ENCODE data around the gene AADACL3.
"Not testable (repeated sequence)": the region's sequence is repeated elsewhere in the genome, so short reads cannot be mapped to it uniquely, and the experiment has no call there.

Gene AADACL3

GRCh38 chr1:12706061-12706460, 9.8 kb upstream of the AADACL3 start:
- no peak for TF ChIP-seq CTCF (IDR thresholded peaks at IDR 0.05; ENCODE audit: control extremely low read depth, extremely low read depth, low read depth, missing control alignments)
- DNase-seq (ENCODE audit: extremely low spot score), result no peak
- ChIA-PET CTCF (no interaction called here), POLR2A (no interaction called here)

GRCh38 chr1:12708396-12709090, 7.4 kb upstream of the AADACL3 start:
- ChIA-PET CTCF (no interaction called here), POLR2A (no interaction called here)
- TF ChIP-seq CTCF (IDR thresholded peaks at IDR 0.05; ENCODE audit: control extremely low read depth, extremely low read depth, low read depth, missing control alignments), result no peak
- no peak for DNase-seq (ENCODE audit: extremely low spot score)

GRCh38 chr1:12709091-12709491, 6.8 kb upstream of the AADACL3 start:
- no peak for DNase-seq (ENCODE audit: extremely low spot score)
- ChIA-PET CTCF (no interaction called here), POLR2A (no interaction called here)
- TF ChIP-seq CTCF (IDR thresholded peaks at IDR 0.05; ENCODE audit: control extremely low read depth, extremely low read depth, low read depth, missing control alignments), result no peak

DNA sequence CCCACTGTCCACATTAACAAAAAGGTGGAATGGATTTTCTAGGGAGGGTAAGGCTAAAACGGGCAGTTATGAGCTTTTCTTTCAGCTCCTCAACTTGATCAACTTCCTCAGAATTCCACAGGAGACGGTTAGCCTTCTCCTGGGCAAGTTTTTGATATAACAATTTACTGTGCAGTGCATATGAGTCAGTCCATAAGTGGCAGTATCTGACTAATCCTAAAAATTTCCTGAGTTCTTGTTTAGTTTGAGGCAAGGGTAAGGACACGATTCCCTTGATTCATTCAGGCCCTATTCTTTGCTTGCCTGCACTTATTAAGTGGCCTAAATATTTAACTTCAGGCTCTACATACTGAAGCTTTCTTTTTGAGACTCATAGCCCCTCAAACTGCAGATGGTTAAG, 6.2 kb upstream of the AADACL3 start:
- ChIA-PET CTCF (no interaction called here), POLR2A (no interaction called here)
- TF ChIP-seq CTCF (IDR thresholded peaks at IDR 0.05; ENCODE audit: control extremely low read depth, extremely low read depth, low read depth, missing control alignments), result no peak
- no peak for DNase-seq (ENCODE audit: extremely low spot score)

GRCh38 chr1:12711536-12711935, 4.4 kb upstream of the AADACL3 start:
- CTCF ChIA-PET, result no interaction called here
- DNase-seq (ENCODE audit: extremely low spot score), result no peak
- no peak for TF ChIP-seq CTCF (IDR thresholded peaks at IDR 0.05; ENCODE audit: control extremely low read depth, extremely low read depth, low read depth, missing control alignments)
- POLR2A ChIA-PET, result no interaction called here

DNA sequence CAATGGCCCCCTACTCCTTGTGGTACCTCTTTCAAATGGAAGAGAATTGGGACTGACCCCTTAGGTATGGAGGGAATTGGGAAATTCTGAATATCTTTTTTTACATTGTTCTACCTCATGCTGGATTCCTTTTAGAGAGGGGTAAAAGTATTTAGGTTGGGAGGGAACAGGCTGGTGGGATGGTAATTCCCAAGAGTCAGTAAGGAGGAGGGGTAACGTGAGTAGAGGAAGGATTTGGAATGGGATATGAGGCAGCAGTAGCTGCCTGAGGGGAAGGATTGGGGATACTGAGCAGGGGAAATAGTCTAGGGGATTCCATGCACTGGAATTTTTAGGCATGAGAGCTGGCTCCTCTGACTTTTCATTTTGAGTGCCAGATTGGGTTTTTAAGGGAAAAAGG, 3.8 kb upstream of the AADACL3 start:
- TF ChIP-seq CTCF (IDR thresholded peaks at IDR 0.05; ENCODE audit: control extremely low read depth, extremely low read depth, low read depth, missing control alignments), result no peak
- no peak for DNase-seq (ENCODE audit: extremely low spot score)
- ChIA-PET POLR2A (no interaction called here), CTCF (no interaction called here)

GRCh38 chr1:12712929-12713328, 3.0 kb upstream of the AADACL3 start:
- no peak for TF ChIP-seq CTCF (IDR thresholded peaks at IDR 0.05; ENCODE audit: control extremely low read depth, extremely low read depth, low read depth, missing control alignments)
- ChIA-PET CTCF (no interaction called here), POLR2A (no interaction called here)
- DNase-seq (ENCODE audit: extremely low spot score), result no peak

DNA sequence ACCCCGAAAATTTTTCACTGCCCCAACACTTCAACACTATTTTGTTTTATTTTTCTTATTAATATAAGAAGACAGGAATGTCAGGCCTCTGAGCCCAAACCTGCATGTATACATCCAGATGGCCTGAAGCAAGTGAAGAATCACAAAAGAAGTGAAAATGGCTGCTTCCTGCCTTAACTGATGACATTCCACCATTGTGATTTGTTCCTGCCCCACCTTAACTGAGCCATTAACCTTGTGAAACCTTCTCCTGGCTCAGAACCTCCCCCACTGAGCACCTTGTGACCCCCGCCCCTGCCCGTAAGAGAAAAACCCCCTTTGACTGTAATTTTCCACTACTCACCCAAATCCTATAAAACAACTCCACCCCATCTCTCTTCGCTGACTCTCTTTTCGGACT, 2.3 kb upstream of the AADACL3 start:
- DNase-seq (ENCODE audit: extremely low spot score); POLR2A ChIA-PET; CTCF ChIA-PET: not testable (repeated sequence)
